K562 (cell line): ENCODE data around the gene MUC15. TPM values are rescaled to one million over a fixed set of nuclear protein-coding genes. Genes with fewer than 3 reads are reported as not detected.
"Not testable (repeated sequence)": the region's sequence is repeated elsewhere in the genome, so short reads cannot be mapped to it uniquely, and the experiment has no call there.

Source experiments
- ATAC-seq: fragments of 200-7000 bp; cut with Tn5 transposase; 3 replicates; pipeline ENCODE4 v1.9.1; 2020; ENCODE audit warnings: moderate library complexity
- BruUV-seq: library from RNA; stranded (reverse); fragments of 400-500 nt; replicated peaks from 2 replicates; lab custom pipeline; 2021; lab: Mats Ljungman, UMichigan
- CTCF ChIA-PET: fragments of 300-600 bp; formaldehyde crosslinking; extraction: SDS; loops from one replicate; lab custom pipeline; 2021; ENCODE audit warnings: low intra/inter-chr PET ratio; lab: Yijun Ruan, JAX
- POLR2A ChIA-PET: fragments of 300-600, 350-650 bp; sonication (Branson Sonifier 250); formaldehyde crosslinking; extraction: SDS; loops from one replicate; lab custom pipeline; 2021; ENCODE audit warnings: antibody characterized with exemption, inconsistent platforms; lab: Yijun Ruan, JAX
- DNase-seq, 4 experiments: peaks; one replicate each; pipeline versions ENCODE4 v3.0.0 to v3.0.0-alpha.2; 2011 to 2018; ENCODE audit warnings: low spot score in 3 of 4, mixed read lengths in 3 of 4; ENCODE audit errors: extremely low read depth in 1 of 4
- FAIRE-seq: peaks from 2 replicates; lab custom pipeline; 2011; peaks lifted over from hg19 to GRCh38; lab: Jason Lieb, UNC
- H2AFZ ChIP-seq: 2 replicates; pipeline ENCODE4 v1.6.0; 2011; ENCODE audit warnings: low read depth, low read length, control low read depth, inconsistent platforms
- H3K27ac ChIP-seq: fragments of 200-600 bp; 3 replicates; pipeline ENCODE4 v1.8.0; 2011; ENCODE audit warnings: low read depth, mild to moderate bottlenecking, control low read depth, inconsistent platforms, low read length, moderate library complexity, mixed read lengths; ENCODE audit errors: extremely low read depth
- H3K27me3 ChIP-seq, 2 experiments: fragments of 300-600 bp in 1 of 2; 2 replicates in 1 of 2; 3 replicates in 1 of 2; pipeline versions ENCODE4 v1.6.0 to v1.8.0; 2011; ENCODE audit warnings: inconsistent platforms in 2 of 2, low read length in 2 of 2, mild to moderate bottlenecking in 1 of 2, mixed read lengths in 1 of 2, moderate library complexity in 1 of 2; ENCODE audit not compliant: control insufficient read depth in 2 of 2, insufficient read depth in 2 of 2
- H3K36me3 ChIP-seq: fragments of 300-600 bp; 3 replicates; pipeline ENCODE4 v1.8.0; 2011; ENCODE audit warnings: mild to moderate bottlenecking, low read length, inconsistent platforms; ENCODE audit not compliant: control insufficient read depth, insufficient read depth
- H3K4me1 ChIP-seq, 2 experiments: fragments of 200-600 bp in 1 of 2; replicated peaks in 1 of 2; 2 replicates in 1 of 2; 3 replicates in 1 of 2; pipeline versions ENCODE4 v1.5.1 to v1.8.0; 2011; ENCODE audit warnings: inconsistent platforms in 2 of 2, low read length in 2 of 2, mild to moderate bottlenecking in 1 of 2, mixed read lengths in 1 of 2, moderate library complexity in 1 of 2; ENCODE audit not compliant: control insufficient read depth in 2 of 2, insufficient read depth in 2 of 2
- H3K4me2 ChIP-seq: 2 replicates; pipeline ENCODE4 v1.6.1; 2011; ENCODE audit warnings: low read length, control low read depth, inconsistent platforms, mixed read lengths; ENCODE audit not compliant: insufficient read depth
- H3K4me3 ChIP-seq: fragments of 200-600 bp; sonication (generic), shearing (Covaris generic); 2 replicates; pipeline ENCODE4 v1.5.1; 2016; ENCODE audit warnings: control low read depth, inconsistent platforms
- H3K79me2 ChIP-seq: fragments of 200-600 bp; 3 replicates; pipeline ENCODE4 v1.8.0; 2011; ENCODE audit warnings: low read length, inconsistent platforms; ENCODE audit not compliant: control insufficient read depth, insufficient read depth
- H3K9ac ChIP-seq, 2 experiments: 2 replicates each; pipeline versions ENCODE4 v1.6.0 to v1.6.1; 2011; ENCODE audit warnings: low read depth in 2 of 2, low read length in 2 of 2, control low read depth in 1 of 2, inconsistent platforms in 1 of 2, mild to moderate bottlenecking in 1 of 2, mixed read lengths in 1 of 2; ENCODE audit not compliant: insufficient read depth in 1 of 2
- H3K9me1 ChIP-seq: one replicate; pipeline ENCODE4 v1.6.0; 2011; ENCODE audit warnings: inconsistent platforms, mild to moderate bottlenecking, low read length, moderate library complexity; ENCODE audit not compliant: control insufficient read depth, insufficient read depth
- H3K9me3 ChIP-seq: replicated peaks from 2 replicates; pipeline ENCODE4 v1.5.1; 2011; ENCODE audit warnings: low read depth, low read length, inconsistent platforms; ENCODE audit not compliant: control insufficient read depth, insufficient read depth
- H4K20me1 ChIP-seq: replicated peaks from 2 replicates; pipeline ENCODE4 v1.6.1; 2011; ENCODE audit warnings: low read length, inconsistent platforms, mixed read lengths; ENCODE audit not compliant: control insufficient read depth, insufficient read depth
- CEBPG ChIP-seq, 3 experiments: fragments of 200-800 bp in 1 of 3; sonication (Bioruptor generic) in 1 of 3; sonication (generic) in 1 of 3; formaldehyde crosslinking in 1 of 3; IDR thresholded peaks in 2 of 3; conservative IDR thresholded peaks in 1 of 3; 2 replicates each; pipeline versions ENCODE4 v1.6.1 to v1.8.0; 2016 to 2022; ENCODE audit warnings: missing compliant biosample characterization in 2 of 3, missing genetic modification characterization in 2 of 3, mild to moderate bottlenecking in 1 of 3, missing genetic modification reagents in 1 of 3
- KLF16 ChIP-seq: IDR thresholded peaks from 2 replicates; pipeline ENCODE4 v1.6.1; 2016; ENCODE audit warnings: antibody characterized with exemption
- MAZ ChIP-seq, 2 experiments: fragments of 450-650 bp in 1 of 2; sonication (generic) in 1 of 2; formaldehyde crosslinking; IDR thresholded peaks in 1 of 2; conservative IDR thresholded peaks in 1 of 2; 2 replicates each; pipeline versions ENCODE4 v1.4.0 to v1.5.0; 2020; ENCODE audit warnings: mild to moderate bottlenecking in 1 of 2, missing genetic modification reagents in 1 of 2
- TAF7 ChIP-seq: fragments of 450-650 bp; IDR thresholded peaks from 2 replicates; pipeline ENCODE4 v1.6.1; 2016; ENCODE audit warnings: missing genetic modification characterization, missing compliant biosample characterization
- WGBS: fragments of 100-300 bp; shearing (Covaris generic); methylation state at CpG from one replicate; pipeline ENCODE4 v1.1.6; 2016; ENCODE audit warnings: low coverage, mixed read lengths; ENCODE audit not compliant: insufficient coverage; ENCODE audit errors: missing lambda C conversion rate; 5-methylcytosine and 5-hydroxymethylcytosine counted together
- in situ Hi-C: fragments of 300-500 bp; cut with MboI; formaldehyde crosslinking; loops from 4 replicates; pipeline ENCODE4 v1.15.0; 2018; ENCODE audit warnings: inconsistent platforms, mixed read lengths
- intact Hi-C: fragments of 100-400 bp; cut with micrococcal nuclease; formaldehyde crosslinking; loops from 2 replicates; pipeline ENCODE4 v1.14.2; 2022
- polyA plus RNA-seq, 8 experiments: library from polyadenylated mRNA; depleted of rRNA in 4 of 8; stranded (reverse) in 5 of 8; unstranded in 3 of 8; fragments of >200 nt; fragmentation: Nextera tagmentation in 2 of 8; fragmentation: Illumina TruSeq in 1 of 8; extraction: Ambion mirVana in 2 of 8; extraction: Trizol in 1 of 8; gene quantifications; 2 replicates each; pipeline versions ENCODE4 v1.2.1 to v1.2.3, GENCODE V29; 2011 to 2014; ENCODE audit warnings: inconsistent platforms in 1 of 8, missing spikeins in 1 of 8
- total RNA-seq, 7 experiments: library from RNA; depleted of rRNA in 6 of 7; stranded (reverse); fragments of >200 nt in 6 of 7; fragmentation: Illumina TruSeq in 2 of 7; extraction: Trizol in 2 of 7; gene quantifications; 2 replicates each; pipeline versions ENCODE4 v1.2.1 to v1.2.3, GENCODE V29; 2011 to 2021; ENCODE audit warnings: low replicate concordance in 1 of 7

MUC15 gene
- total and polyA plus RNA-seq, 9 of the 15 experiments (the other 6 are each of a cell fraction or from before 2014, with no cell fraction given) = 0.36 to 1.4 (median 0.65) TPM; not detected in 1

GRCh38 chr11:26597899-26598298, 25.8 kb upstream of the MUC15 start:
- no peaks in the 10 kb centered on the region for H3K27me3 ChIP-seq
- no peak overlapping the region for H2AFZ ChIP-seq
- intact Hi-C loops = no loop called here
- no peaks in the 10 kb centered on the region for H3K36me3 ChIP-seq
- POLR2A ChIA-PET = no interaction called here
- no peaks in the 10 kb centered on the region for H3K4me1 ChIP-seq
- H3K9ac ChIP-seq = no peak overlapping the region
- no peak overlapping the region for H3K4me2 ChIP-seq
- ATAC-seq = no peak
- H3K79me2 ChIP-seq = no peaks in the 10 kb centered on the region
- no peak for DNase-seq
- H4K20me1 ChIP-seq = no peaks in the 10 kb centered on the region
- no peaks in the 10 kb centered on the region for H3K9me3 ChIP-seq
- no peak for TF ChIP-seq CEBPG (CRISPR knock-in tag; IDR thresholded peaks at IDR 0.05)
- TF ChIP-seq CEBPG (tag; conservative IDR thresholded peaks at IDR 0.05 in 1 of 2, IDR thresholded peaks at IDR 0.05 in 1 of 2) = peak; percentile 47 to 53; a peak in 3 of 4 replicates
- no peak for TF ChIP-seq KLF16
- TF ChIP-seq, all 486 proteins: peak for 1
- no peak for FAIRE-seq
- H3K27ac ChIP-seq = no peak overlapping the region
- BruUV-seq = no TSS peak
- no peak overlapping the region for H3K4me3 ChIP-seq
- H3K9me1 ChIP-seq = no peaks in the 10 kb centered on the region
- WGBS = 0% methylated on average over 1 of the region's 2 CpGs
- CTCF ChIA-PET = no interaction called here
- in situ Hi-C loops = no loop called here

- H3K9me3 ChIP-seq, FAIRE-seq, H3K9ac ChIP-seq, H4K20me1 ChIP-seq, BruUV-seq, ATAC-seq, H2AFZ ChIP-seq, H3K27me3 ChIP-seq, H3K79me2 ChIP-seq, POLR2A ChIA-PET, intact Hi-C loops, in situ Hi-C loops, H3K9me1 ChIP-seq, CTCF ChIA-PET, H3K4me2 ChIP-seq, H3K4me1 ChIP-seq, H3K4me3 ChIP-seq, H3K36me3 ChIP-seq: not testable (repeated sequence)
- peak overlapping the region; percentile 46; the same call in 1 of the 3 replicates for H3K27ac ChIP-seq
- WGBS = 5% methylated on average over 19 of the region's 20 CpGs
- peak in 1 of 4 experiments; percentile 3 for DNase-seq
- TF ChIP-seq MAZ (CRISPR knock-in tag; conservative IDR thresholded peaks at IDR 0.05 in 1 of 2, IDR thresholded peaks at IDR 0.05 in 1 of 2) = peak in 1 of 2 experiments; percentile 52; a peak in 1 of 4 replicates
- peak; percentile 77 for TF ChIP-seq TAF7 (tag)
Measured at GRCh38 chr11:26597049-26597689, 25.1 kb upstream of the MUC15 start.

- CTCF ChIA-PET, H3K4me2 ChIP-seq, H3K9ac ChIP-seq, H2AFZ ChIP-seq, H3K9me1 ChIP-seq, POLR2A ChIA-PET, H3K4me1 ChIP-seq, H3K79me2 ChIP-seq, FAIRE-seq, DNase-seq, in situ Hi-C loops, BruUV-seq, H3K36me3 ChIP-seq, H3K4me3 ChIP-seq, H4K20me1 ChIP-seq, H3K9me3 ChIP-seq, intact Hi-C loops, ATAC-seq, H3K27me3 ChIP-seq, H3K27ac ChIP-seq: not testable (repeated sequence)
- WGBS = 3% methylated on average over 6 of the region's 7 CpGs
Measured at GRCh38 chr11:26595207-26595865, 23.3 kb upstream of the MUC15 start.
